K562 (cell line): Measurements from ENCODE around the gene THOP1. TPM values are rescaled to one million over a fixed set of nuclear protein-coding genes. Genes with fewer than 3 reads are reported as not detected.

Experiments
- CREB3 ChIP-seq: fragments of 450-650 bp; conservative IDR thresholded peaks from 2 replicates; pipeline ENCODE4 v1.6.1; 2016; ENCODE audit warnings: missing genetic modification characterization, low read depth, mild to moderate bottlenecking, missing compliant biosample characterization, moderate library complexity
- KDM1A ChIP-seq, 2 experiments: fragments of 450-650 bp; IDR thresholded peaks; 2 replicates each; pipeline ENCODE4 v1.6.1; 2016; ENCODE audit warnings: mild to moderate bottlenecking in 2 of 2
- PTRF ChIP-seq: fragments of 450-650 bp; IDR thresholded peaks from 2 replicates; pipeline ENCODE4 v1.6.1; 2016; ENCODE audit warnings: mild to moderate bottlenecking, missing genetic modification characterization, missing compliant biosample characterization
- USF1 ChIP-seq: sonication (generic); formaldehyde crosslinking; IDR thresholded peaks from 2 replicates; pipeline ENCODE4 v1.9.0; 2022; ENCODE audit warnings: mild to moderate bottlenecking, missing genetic modification reagents
- VEZF1 ChIP-seq: fragments of 200-800 bp; sonication (Bioruptor generic); IDR thresholded peaks from 2 replicates; pipeline ENCODE4 v1.6.1; 2017; ENCODE audit warnings: missing genetic modification characterization, missing compliant biosample characterization
- XRCC3 ChIP-seq: fragments of 450-650 bp; IDR thresholded peaks from 2 replicates; pipeline ENCODE4 v1.6.1; 2017; ENCODE audit warnings: mild to moderate bottlenecking, moderate library complexity
- ZNF609 ChIP-seq: sonication (generic); formaldehyde crosslinking; IDR thresholded peaks from 2 replicates; pipeline ENCODE4 v1.8.1; 2023; ENCODE audit warnings: missing genetic modification reagents, mild to moderate bottlenecking, borderline replicate concordance
- polyA plus RNA-seq, 8 experiments: library from polyadenylated mRNA; depleted of rRNA in 4 of 8; stranded (reverse) in 5 of 8; unstranded in 3 of 8; fragments of >200 nt; fragmentation: Nextera tagmentation in 2 of 8; fragmentation: Illumina TruSeq in 1 of 8; extraction: Ambion mirVana in 2 of 8; extraction: Trizol in 1 of 8; gene quantifications; 2 replicates each; pipeline versions ENCODE4 v1.2.1 to v1.2.3, GENCODE V29; 2011 to 2014; ENCODE audit warnings: inconsistent platforms in 1 of 8, missing spikeins in 1 of 8
- total RNA-seq, 7 experiments: library from RNA; depleted of rRNA in 6 of 7; stranded (reverse); fragments of >200 nt in 6 of 7; fragmentation: Illumina TruSeq in 2 of 7; extraction: Trizol in 2 of 7; gene quantifications; 2 replicates each; pipeline versions ENCODE4 v1.2.1 to v1.2.3, GENCODE V29; 2011 to 2021; ENCODE audit warnings: low replicate concordance in 1 of 7

THOP1 gene
- total and polyA plus RNA-seq, 9 of the 15 experiments (the other 6 are each of a cell fraction or from before 2014, with no cell fraction given) = 1.3 to 255 (median 96.1) TPM

GRCh38 chr19:2736550-2737190 lies 48.6 kb upstream of the THOP1 start (continued):
- TF ChIP-seq ZNF609 (CRISPR knock-in tag) = no peak
- no peak for TF ChIP-seq PTRF (tag)
- no peak for TF ChIP-seq VEZF1 (CRISPR knock-in tag)
- TF ChIP-seq KDM1A (IDR thresholded peaks at IDR 0.05) = peak in 1 of 2 experiments; percentile 36; a peak in 1 of 4 replicates
- no peak for TF ChIP-seq XRCC3
- TF ChIP-seq USF1 = peak; percentile 36; the same call in 1 of the 2 replicates
- no peak for TF ChIP-seq CREB3 (tag)
